HepG2 (cell line): ENCODE data around the gene LGR6. TPM values are rescaled to one million over a fixed set of nuclear protein-coding genes. Genes with fewer than 3 reads are reported as not detected.

Source experiments
- ATAC-seq: fragments of 200-7000 bp; cut with Tn5 transposase; 3 replicates; pipeline ENCODE4 v1.9.1; 2020; ENCODE audit warnings: mild to moderate bottlenecking, moderate library complexity
- BruUV-seq: library from RNA; stranded (reverse); fragments of 400-500 nt; replicated peaks from 2 replicates; lab custom pipeline; 2021; lab: Mats Ljungman, UMichigan
- CTCF ChIA-PET: fragments of 300-600 bp; formaldehyde crosslinking; extraction: SDS; loops from one replicate; lab custom pipeline; 2021; ENCODE audit warnings: low total read pairs, inconsistent platforms, low intra/inter-chr PET ratio; lab: Yijun Ruan, JAX
- POLR2A ChIA-PET: fragments of 350-600 bp; sonication (Branson Sonifier 250); formaldehyde crosslinking; loops from one replicate; lab custom pipeline; 2020; ENCODE audit warnings: antibody characterized with exemption, inconsistent platforms; lab: Yijun Ruan, JAX
- DNase-seq: peaks from one replicate; pipeline ENCODE4 v3.0.0-alpha.2; 2015; ENCODE audit warnings: low spot score
- FAIRE-seq: peaks from 3 replicates; lab custom pipeline; 2011; peaks lifted over from hg19 to GRCh38; lab: Jason Lieb, UNC
- H2AFZ ChIP-seq: one replicate; pipeline ENCODE4 v1.6.1; 2011; ENCODE audit warnings: low read length, inconsistent platforms
- H3K27ac ChIP-seq: fragments of 300-600 bp; 3 replicates; pipeline ENCODE4 v1.8.0; 2011; ENCODE audit warnings: mixed run types, mild to moderate bottlenecking, mixed read lengths, low read length, inconsistent platforms; ENCODE audit not compliant: insufficient read depth; ENCODE audit errors: extremely low read length
- H3K27me3 ChIP-seq, 2 experiments: fragments of 200-600 bp in 1 of 2; 2 replicates in 1 of 2; 3 replicates in 1 of 2; pipeline versions ENCODE4 v1.6.0 to v1.8.0; 2011; ENCODE audit warnings: low read length in 2 of 2, mild to moderate bottlenecking in 2 of 2, moderate library complexity in 2 of 2, inconsistent platforms in 1 of 2; ENCODE audit not compliant: insufficient read depth in 2 of 2, control insufficient read depth in 1 of 2
- H3K36me3 ChIP-seq, 2 experiments: fragments of 200-600 bp in 1 of 2; replicated peaks in 1 of 2; 2 replicates in 1 of 2; 3 replicates in 1 of 2; pipeline versions ENCODE4 v1.5.1 to v1.8.0; 2011; ENCODE audit warnings: low read length in 2 of 2, inconsistent platforms in 1 of 2; ENCODE audit not compliant: insufficient read depth in 2 of 2, control insufficient read depth in 1 of 2
- H3K4me1 ChIP-seq: 2 replicates; pipeline ENCODE4 v1.5.1; 2012; ENCODE audit warnings: low read length, inconsistent platforms; ENCODE audit not compliant: insufficient read depth
- H3K4me2 ChIP-seq: 2 replicates; pipeline ENCODE4 v1.6.0; 2011; ENCODE audit warnings: low read depth, low read length, inconsistent platforms
- H3K4me3 ChIP-seq, 3 experiments: fragments of 200-600 bp in 1 of 3; sonication (generic), shearing (Covaris generic) in 1 of 3; replicated peaks in 1 of 3; 2 replicates each; pipeline ENCODE4 v1.5.1; 2011 to 2016; ENCODE audit warnings: low read length in 3 of 3, inconsistent platforms in 2 of 3, low read depth in 2 of 3, mild to moderate bottlenecking in 2 of 3, control low read depth in 1 of 3, mixed read lengths in 1 of 3; ENCODE audit not compliant: insufficient read depth in 1 of 3
- H3K79me2 ChIP-seq: one replicate; pipeline ENCODE4 v1.6.1; 2011; ENCODE audit warnings: low read length, inconsistent platforms; ENCODE audit not compliant: insufficient read depth
- H3K9ac ChIP-seq: 2 replicates; pipeline ENCODE4 v1.6.0; 2011; ENCODE audit warnings: mild to moderate bottlenecking, low read depth, low read length, inconsistent platforms; ENCODE audit not compliant: insufficient read depth
- H3K9me3 ChIP-seq: 2 replicates; pipeline ENCODE4 v1.5.1; 2012; ENCODE audit warnings: mild to moderate bottlenecking, low read length
- H4K20me1 ChIP-seq: 2 replicates; pipeline ENCODE4 v1.6.0; 2011; ENCODE audit warnings: inconsistent platforms, mild to moderate bottlenecking, low read length, moderate library complexity; ENCODE audit not compliant: insufficient read depth
- DPF2 ChIP-seq: sonication (generic); formaldehyde crosslinking; IDR thresholded peaks from 2 replicates; pipeline ENCODE4 v1.4.0; 2020; ENCODE audit warnings: mild to moderate bottlenecking, low read depth, missing genetic modification reagents, borderline replicate concordance
- SP1 ChIP-seq, 2 experiments: fragments of 450-650 bp in 1 of 2; sonication (generic) in 1 of 2; formaldehyde crosslinking in 1 of 2; IDR thresholded peaks; 2 replicates each; pipeline versions ENCODE4 v1.4.0 to v1.6.1; 2016 to 2020; ENCODE audit warnings: missing genetic modification reagents in 1 of 2
- WGBS: methylation state at CpG from one replicate; pipeline ENCODE4 v1.1.6; 2017; ENCODE audit warnings: low lambda C conversion rate; 5-methylcytosine and 5-hydroxymethylcytosine counted together
- in situ Hi-C: cut with HindIII; loops from 2 replicates; pipeline ENCODE4 v1.10.0; 2017; ENCODE audit warnings: low pct_unique_long_range_greater_than_20kb; ENCODE audit not compliant: extremely low pct_ligation_motif_present
- intact Hi-C: fragments of 100-400 bp; cut with micrococcal nuclease; formaldehyde crosslinking; loops from one replicate; pipeline ENCODE4 v1.10.0; 2022; ENCODE audit not compliant: unreplicated experiment
- polyA plus RNA-seq, 8 experiments: library from polyadenylated mRNA; depleted of rRNA in 3 of 8; stranded (reverse) in 7 of 8; unstranded in 1 of 8; fragments of >200 nt; fragmentation: Illumina TruSeq in 4 of 8; extraction: Trizol in 4 of 8; gene quantifications; 2 replicates each; pipeline versions ENCODE4 v1.2.1 to v1.2.3, GENCODE V29; 2011 to 2016; ENCODE audit warnings: low read depth in 4 of 8, missing spikeins in 1 of 8, mixed read lengths in 1 of 8; ENCODE audit not compliant: insufficient read depth in 1 of 8
- total RNA-seq, 5 experiments: library from RNA; depleted of rRNA; stranded (reverse); fragments of >200 nt; fragmentation: Illumina TruSeq; extraction: Trizol; gene quantifications; 2 replicates each; pipeline ENCODE4 v1.2.3, GENCODE V29; 2016; ENCODE audit warnings: low read depth in 1 of 5
- TF ChIP-seq, protein P1 (sequence below): sonication (generic); formaldehyde crosslinking; IDR thresholded peaks from 2 replicates; pipeline ENCODE4 v1.4.0; 2020; ENCODE audit warnings: missing genetic modification reagents
- TF ChIP-seq, protein P2 (sequence below), 2 experiments: sonication (generic) in 1 of 2; formaldehyde crosslinking in 1 of 2; IDR thresholded peaks; 2 replicates each; pipeline versions ENCODE4 v1.4.0 to v1.6.1; 2016 to 2020; ENCODE audit warnings: borderline replicate concordance in 1 of 2, low read depth in 1 of 2, mild to moderate bottlenecking in 1 of 2, missing genetic modification reagents in 1 of 2
- TF ChIP-seq, protein P3 (sequence below): sonication (generic); formaldehyde crosslinking; IDR thresholded peaks from 2 replicates; pipeline ENCODE4 v1.9.0; 2022; ENCODE audit warnings: low read depth, missing genetic modification reagents

LGR6 gene
- total and polyA plus RNA-seq, 2 of the 13 experiments (the other 11 are each of a cell fraction or from before 2014, with no cell fraction given) = 0.07 TPM; not detected in 1

DNA sequence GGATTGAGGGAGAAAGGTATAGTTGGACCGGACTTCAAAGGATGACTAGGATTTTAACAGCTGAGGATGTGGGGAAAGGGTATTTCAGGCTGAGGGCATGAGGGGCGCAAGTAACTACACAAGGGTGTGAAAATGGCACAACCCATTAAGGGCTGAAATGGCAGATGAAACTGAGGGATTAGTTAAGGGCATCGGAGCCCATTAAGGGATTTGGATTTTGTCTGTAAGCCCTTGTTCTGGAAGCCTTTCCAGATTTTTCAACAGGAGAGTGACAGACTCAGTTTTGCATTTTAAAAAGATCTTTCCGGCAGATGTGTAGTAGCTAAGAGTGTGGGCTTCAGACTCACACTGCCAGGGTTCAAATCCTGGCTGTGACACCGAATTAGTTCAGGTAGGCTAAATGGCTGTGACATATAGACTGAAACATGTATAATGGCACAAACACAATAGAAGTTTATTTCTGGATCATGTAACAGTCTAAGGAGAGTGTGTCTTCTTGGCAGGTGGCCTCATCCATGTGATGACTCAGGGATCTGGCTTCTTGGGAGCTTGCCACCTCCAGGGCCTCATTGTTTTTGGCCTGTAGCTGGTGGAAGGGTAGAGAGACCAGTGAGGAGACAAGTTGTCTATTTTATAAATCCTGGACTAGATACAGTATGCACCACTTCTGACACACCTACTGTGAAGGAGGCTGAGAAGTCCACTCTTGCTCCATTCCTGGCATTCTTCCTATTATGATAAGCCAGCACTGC is 98.5 kb downstream of the LGR6 start:
- TF ChIP-seq, protein P1, sequence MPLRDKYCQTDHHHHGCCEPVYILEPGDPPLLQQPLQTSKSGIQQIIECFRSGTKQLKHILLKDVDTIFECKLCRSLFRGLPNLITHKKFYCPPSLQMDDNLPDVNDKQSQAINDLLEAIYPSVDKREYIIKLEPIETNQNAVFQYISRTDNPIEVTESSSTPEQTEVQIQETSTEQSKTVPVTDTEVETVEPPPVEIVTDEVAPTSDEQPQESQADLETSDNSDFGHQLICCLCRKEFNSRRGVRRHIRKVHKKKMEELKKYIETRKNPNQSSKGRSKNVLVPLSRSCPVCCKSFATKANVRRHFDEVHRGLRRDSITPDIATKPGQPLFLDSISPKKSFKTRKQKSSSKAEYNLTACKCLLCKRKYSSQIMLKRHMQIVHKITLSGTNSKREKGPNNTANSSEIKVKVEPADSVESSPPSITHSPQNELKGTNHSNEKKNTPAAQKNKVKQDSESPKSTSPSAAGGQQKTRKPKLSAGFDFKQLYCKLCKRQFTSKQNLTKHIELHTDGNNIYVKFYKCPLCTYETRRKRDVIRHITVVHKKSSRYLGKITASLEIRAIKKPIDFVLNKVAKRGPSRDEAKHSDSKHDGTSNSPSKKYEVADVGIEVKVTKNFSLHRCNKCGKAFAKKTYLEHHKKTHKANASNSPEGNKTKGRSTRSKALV (CRISPR knock-in tag) = no peak
- TF ChIP-seq, protein P2, sequence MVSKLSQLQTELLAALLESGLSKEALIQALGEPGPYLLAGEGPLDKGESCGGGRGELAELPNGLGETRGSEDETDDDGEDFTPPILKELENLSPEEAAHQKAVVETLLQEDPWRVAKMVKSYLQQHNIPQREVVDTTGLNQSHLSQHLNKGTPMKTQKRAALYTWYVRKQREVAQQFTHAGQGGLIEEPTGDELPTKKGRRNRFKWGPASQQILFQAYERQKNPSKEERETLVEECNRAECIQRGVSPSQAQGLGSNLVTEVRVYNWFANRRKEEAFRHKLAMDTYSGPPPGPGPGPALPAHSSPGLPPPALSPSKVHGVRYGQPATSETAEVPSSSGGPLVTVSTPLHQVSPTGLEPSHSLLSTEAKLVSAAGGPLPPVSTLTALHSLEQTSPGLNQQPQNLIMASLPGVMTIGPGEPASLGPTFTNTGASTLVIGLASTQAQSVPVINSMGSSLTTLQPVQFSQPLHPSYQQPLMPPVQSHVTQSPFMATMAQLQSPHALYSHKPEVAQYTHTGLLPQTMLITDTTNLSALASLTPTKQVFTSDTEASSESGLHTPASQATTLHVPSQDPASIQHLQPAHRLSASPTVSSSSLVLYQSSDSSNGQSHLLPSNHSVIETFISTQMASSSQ (IDR thresholded peaks at IDR 0.05; ENCODE audit: low read depth) = no peak
- TF ChIP-seq, protein P2 (CRISPR knock-in tag; IDR thresholded peaks at IDR 0.05; ENCODE audit: borderline replicate concordance) = no peak
- no peak for TF ChIP-seq SP1 (IDR thresholded peaks at IDR 0.05)
- TF ChIP-seq SP1 (CRISPR knock-in tag; IDR thresholded peaks at IDR 0.05) = no peak
- no peak for TF ChIP-seq DPF2 (CRISPR knock-in tag)
- TF ChIP-seq, protein P3, sequence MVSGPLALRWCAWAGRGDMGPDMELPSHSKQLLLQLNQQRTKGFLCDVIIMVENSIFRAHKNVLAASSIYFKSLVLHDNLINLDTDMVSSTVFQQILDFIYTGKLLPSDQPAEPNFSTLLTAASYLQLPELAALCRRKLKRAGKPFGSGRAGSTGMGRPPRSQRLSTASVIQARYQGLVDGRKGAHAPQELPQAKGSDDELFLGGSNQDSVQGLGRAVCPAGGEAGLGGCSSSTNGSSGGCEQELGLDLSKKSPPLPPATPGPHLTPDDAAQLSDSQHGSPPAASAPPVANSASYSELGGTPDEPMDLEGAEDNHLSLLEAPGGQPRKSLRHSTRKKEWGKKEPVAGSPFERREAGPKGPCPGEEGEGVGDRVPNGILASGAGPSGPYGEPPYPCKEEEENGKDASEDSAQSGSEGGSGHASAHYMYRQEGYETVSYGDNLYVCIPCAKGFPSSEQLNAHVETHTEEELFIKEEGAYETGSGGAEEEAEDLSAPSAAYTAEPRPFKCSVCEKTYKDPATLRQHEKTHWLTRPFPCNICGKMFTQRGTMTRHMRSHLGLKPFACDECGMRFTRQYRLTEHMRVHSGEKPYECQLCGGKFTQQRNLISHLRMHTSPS (CRISPR knock-in tag) = no peak
- TF ChIP-seq, all 625 proteins: peak for 0
- Histone ChIP-seq H4K20me1 (no peaks in the 10 kb centered on the region), H3K36me3 (no peaks in the 10 kb centered on the region), H3K27me3 (0 out of 5 replicates have a peak, but pooled peaks cover 0 to 3% of the 10 kb centered on the region in 2 experiments), H3K27ac (no peak overlapping the region), H3K4me1 (peaks cover 2% of the 10 kb centered on the region; the same call in 1 of the 2 replicates), H3K4me3 (no peak overlapping the region), H3K9me3 (no peaks in the 10 kb centered on the region), H2AFZ (no peak overlapping the region), H3K79me2 (no peaks in the 10 kb centered on the region), H3K9ac (no peak overlapping the region), H3K4me2 (no peak overlapping the region)
- 49% methylated on average over 5 of the region's 5 CpGs for WGBS
- no peak for DNase-seq
- no peak for FAIRE-seq
- no TSS peak for BruUV-seq
- ChIA-PET POLR2A (no interaction called here), CTCF (no interaction called here)
- intact Hi-C loops (no loop called here), in situ Hi-C loops (no loop called here)
- ATAC-seq = no peak
